Fibroblast of pulmonary artery (primary cell): ENCODE measurements around the gene PRELP.
"Not testable (repeated sequence)": the region's sequence is repeated elsewhere in the genome, so short reads cannot be mapped to it uniquely, and the experiment has no call there.

ENCODE experiments used
- DNase-seq: peaks from one replicate; pipeline ENCODE4 v3.0.0-alpha.2; 2010; ENCODE audit warnings: low read depth
- H3K4me3 ChIP-seq: replicated peaks from 2 replicates; pipeline ENCODE4 v1.5.1; 2011; ENCODE audit warnings: low read depth, mild to moderate bottlenecking, control low read depth, low read length, moderate library complexity
- TF ChIP-seq, protein P1 (sequence below): IDR thresholded peaks from 2 replicates; pipeline ENCODE4 v1.5.1; 2011; ENCODE audit warnings: mild to moderate bottlenecking, control low read depth, low read length, inconsistent platforms; ENCODE audit errors: missing control alignments

Gene PRELP

GRCh38 chr1:203447151-203447550 is 28.5 kb upstream of the PRELP start:
- TF ChIP-seq, protein P1, sequence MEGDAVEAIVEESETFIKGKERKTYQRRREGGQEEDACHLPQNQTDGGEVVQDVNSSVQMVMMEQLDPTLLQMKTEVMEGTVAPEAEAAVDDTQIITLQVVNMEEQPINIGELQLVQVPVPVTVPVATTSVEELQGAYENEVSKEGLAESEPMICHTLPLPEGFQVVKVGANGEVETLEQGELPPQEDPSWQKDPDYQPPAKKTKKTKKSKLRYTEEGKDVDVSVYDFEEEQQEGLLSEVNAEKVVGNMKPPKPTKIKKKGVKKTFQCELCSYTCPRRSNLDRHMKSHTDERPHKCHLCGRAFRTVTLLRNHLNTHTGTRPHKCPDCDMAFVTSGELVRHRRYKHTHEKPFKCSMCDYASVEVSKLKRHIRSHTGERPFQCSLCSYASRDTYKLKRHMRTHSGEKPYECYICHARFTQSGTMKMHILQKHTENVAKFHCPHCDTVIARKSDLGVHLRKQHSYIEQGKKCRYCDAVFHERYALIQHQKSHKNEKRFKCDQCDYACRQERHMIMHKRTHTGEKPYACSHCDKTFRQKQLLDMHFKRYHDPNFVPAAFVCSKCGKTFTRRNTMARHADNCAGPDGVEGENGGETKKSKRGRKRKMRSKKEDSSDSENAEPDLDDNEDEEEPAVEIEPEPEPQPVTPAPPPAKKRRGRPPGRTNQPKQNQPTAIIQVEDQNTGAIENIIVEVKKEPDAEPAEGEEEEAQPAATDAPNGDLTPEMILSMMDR = no peak
- DNase-seq = no peak
- H3K4me3 ChIP-seq = no peak overlapping the region

- not testable (repeated sequence) for H3K4me3 ChIP-seq, DNase-seq
Observed at GRCh38 chr1:203447598-203447997, 28.0 kb upstream of the PRELP start.

GRCh38 chr1:203448521-203449061 is 27.0 kb upstream of the PRELP start:
- DNase-seq = no peak
- no peak overlapping the region for H3K4me3 ChIP-seq
- TF ChIP-seq, protein P1 = no peak

DNA sequence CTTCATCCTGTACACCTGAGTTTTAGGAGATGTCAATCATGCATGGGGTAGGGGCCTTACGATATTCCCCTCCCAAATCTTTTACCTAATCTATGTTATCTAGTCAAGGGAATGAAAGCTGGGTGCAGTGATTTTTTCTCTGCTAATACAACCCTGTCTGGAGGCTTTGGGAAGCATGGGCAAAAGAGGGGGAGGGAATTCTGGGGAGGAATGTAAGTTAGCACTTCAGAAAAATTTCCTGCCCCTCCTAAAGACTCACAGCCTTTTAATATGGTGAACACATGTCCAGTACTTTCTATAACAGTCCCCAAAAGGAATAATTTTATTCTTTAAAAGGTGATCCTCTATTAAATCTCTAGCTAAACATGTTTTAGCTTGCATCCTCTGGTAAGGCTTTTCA is 25.6 kb upstream of the PRELP start:
- no peak for DNase-seq
- no peak overlapping the region for H3K4me3 ChIP-seq
- TF ChIP-seq, protein P1 = no peak

DNA sequence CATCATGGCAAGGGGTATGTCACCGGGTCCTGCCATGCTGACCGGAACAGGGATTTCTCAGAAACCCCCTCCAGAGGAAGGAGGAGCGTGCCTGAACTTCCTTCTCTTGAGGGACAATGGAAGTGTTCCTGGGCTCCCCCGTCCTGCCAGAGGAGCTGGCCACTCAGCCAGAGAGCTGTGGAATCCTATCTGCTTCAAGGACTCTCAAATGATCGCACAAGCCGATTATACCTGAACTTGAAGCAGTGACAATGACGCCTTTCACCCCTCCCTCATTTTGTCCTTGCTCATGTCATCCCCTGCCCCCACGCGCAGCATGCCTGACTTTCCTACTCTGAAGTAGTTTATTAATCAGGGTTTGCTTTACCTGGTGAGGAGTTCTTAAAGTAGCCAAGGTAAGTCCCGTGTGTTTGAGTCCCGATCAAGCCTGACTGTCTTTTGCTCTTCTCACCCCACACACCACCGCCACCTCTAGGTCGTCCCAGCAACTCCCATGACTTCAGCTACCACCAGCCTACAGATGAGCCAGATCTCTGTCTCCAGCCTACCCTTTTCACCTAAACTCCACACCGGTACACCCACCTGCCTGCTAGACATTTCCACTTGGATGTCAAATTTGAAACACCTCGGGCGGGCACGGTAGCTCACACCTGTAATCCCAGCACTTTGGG is 25.0 kb upstream of the PRELP start:
- TF ChIP-seq, protein P1 = no peak
- no peak for DNase-seq
- H3K4me3 ChIP-seq = no peak overlapping the region

GRCh38 chr1:203451836-203452784 is 23.5 kb upstream of the PRELP start:
- no peak for DNase-seq
- TF ChIP-seq, protein P1 = no peak
- no peak overlapping the region for H3K4me3 ChIP-seq

DNA sequence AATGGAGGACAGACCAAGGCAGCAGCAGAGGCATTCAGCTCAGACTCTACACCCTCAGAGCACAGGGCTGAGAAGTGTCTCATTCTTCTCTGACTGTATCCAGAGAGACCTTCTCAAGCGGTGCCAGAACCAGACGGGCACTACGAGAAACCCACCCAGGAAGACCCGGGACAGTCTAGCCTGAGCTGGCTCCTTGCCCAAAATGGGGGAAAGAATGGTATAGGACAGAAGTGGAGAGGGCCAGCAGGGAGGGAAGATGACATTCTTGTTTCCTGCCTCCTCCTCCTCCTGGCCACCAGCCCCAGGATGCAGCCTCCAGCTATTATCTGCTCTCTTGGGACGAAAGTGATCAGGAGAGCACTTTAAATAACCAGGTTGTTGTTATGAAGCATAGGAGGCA is 22.6 kb upstream of the PRELP start:
- no peak for DNase-seq
- no peak overlapping the region for H3K4me3 ChIP-seq
- TF ChIP-seq, protein P1 = no peak
